ENCODE measurements around the gene SGO2.

SGO2 gene

GRCh38 chr2:200585340-200585729 lies 59.3 kb downstream of the SGO2 start:
- no peak overlapping the region for H3K23ac ChIP-seq (ENCODE audit: low read length in 2 of 2)
- H2AFZ ChIP-seq (ENCODE audit: low read depth, low read length): peak overlapping the region; percentile 94
- H3K4me2 ChIP-seq (ENCODE audit: low read length, poor library complexity, severe bottlenecking): peak overlapping the region; percentile 95
- no peak overlapping the region for H2BK5ac ChIP-seq (ENCODE audit: low read depth, low read length, poor library complexity, severe bottlenecking)
- H2BK15ac ChIP-seq (ENCODE audit: low read depth, poor library complexity, severe bottlenecking): no peak overlapping the region
- no peak overlapping the region for H3K18ac ChIP-seq (ENCODE audit: low read depth in 1 of 2, low read length in 2 of 2)
- no peak overlapping the region for H3K27ac ChIP-seq (ENCODE audit: low read length, poor library complexity, severe bottlenecking)
- H3K9me3 ChIP-seq (ENCODE audit: control insufficient read depth, low read length): no peaks in the 10 kb centered on the region
- no peak overlapping the region for H2AK5ac ChIP-seq (ENCODE audit: low read length, severe bottlenecking)
- no CpG with 5 or more reads among the region's 2 CpGs for WGBS
- no peak overlapping the region for H4K91ac ChIP-seq (ENCODE audit: low read length)
- H3K36me3 ChIP-seq (ENCODE audit: control insufficient read depth in 1 of 2, insufficient read depth in 2 of 2, low read depth in 1 of 2, low read length in 2 of 2): no peaks in the 10 kb centered on the region
- H3K4me3 ChIP-seq (ENCODE audit: insufficient read depth in 1 of 2, low read depth in 1 of 2, low read length in 2 of 2): peak overlapping the region; percentile 66 to 84
- H3K4ac ChIP-seq (ENCODE audit: low read depth in 1 of 2, low read length in 2 of 2): no peak overlapping the region
- no peaks in the 10 kb centered on the region for H3K27me3 ChIP-seq (ENCODE audit: control insufficient read depth in 1 of 2, insufficient read depth in 1 of 2, low read length in 2 of 2)
- H4K8ac ChIP-seq (ENCODE audit: low read length): no peak overlapping the region
- H3K79me1 ChIP-seq (replicated peaks; ENCODE audit: low read length, poor library complexity, severe bottlenecking): no peaks in the 10 kb centered on the region
- peak overlapping the region in 1 of 2 experiments; percentile 29 for H2BK12ac ChIP-seq (ENCODE audit: low read length in 2 of 2)
- no peak overlapping the region for H3K14ac ChIP-seq (ENCODE audit: low read length in 2 of 2)
- no peak for DNase-seq
- H3K9ac ChIP-seq (ENCODE audit: low read length): peak overlapping the region; percentile 90
- no peak overlapping the region for H2BK120ac ChIP-seq (ENCODE audit: low read depth, low read length)
- H3K4me1 ChIP-seq (ENCODE audit: control insufficient read depth, insufficient read depth, low read depth, low read length): peaks cover 4% of the 10 kb centered on the region

DNA sequence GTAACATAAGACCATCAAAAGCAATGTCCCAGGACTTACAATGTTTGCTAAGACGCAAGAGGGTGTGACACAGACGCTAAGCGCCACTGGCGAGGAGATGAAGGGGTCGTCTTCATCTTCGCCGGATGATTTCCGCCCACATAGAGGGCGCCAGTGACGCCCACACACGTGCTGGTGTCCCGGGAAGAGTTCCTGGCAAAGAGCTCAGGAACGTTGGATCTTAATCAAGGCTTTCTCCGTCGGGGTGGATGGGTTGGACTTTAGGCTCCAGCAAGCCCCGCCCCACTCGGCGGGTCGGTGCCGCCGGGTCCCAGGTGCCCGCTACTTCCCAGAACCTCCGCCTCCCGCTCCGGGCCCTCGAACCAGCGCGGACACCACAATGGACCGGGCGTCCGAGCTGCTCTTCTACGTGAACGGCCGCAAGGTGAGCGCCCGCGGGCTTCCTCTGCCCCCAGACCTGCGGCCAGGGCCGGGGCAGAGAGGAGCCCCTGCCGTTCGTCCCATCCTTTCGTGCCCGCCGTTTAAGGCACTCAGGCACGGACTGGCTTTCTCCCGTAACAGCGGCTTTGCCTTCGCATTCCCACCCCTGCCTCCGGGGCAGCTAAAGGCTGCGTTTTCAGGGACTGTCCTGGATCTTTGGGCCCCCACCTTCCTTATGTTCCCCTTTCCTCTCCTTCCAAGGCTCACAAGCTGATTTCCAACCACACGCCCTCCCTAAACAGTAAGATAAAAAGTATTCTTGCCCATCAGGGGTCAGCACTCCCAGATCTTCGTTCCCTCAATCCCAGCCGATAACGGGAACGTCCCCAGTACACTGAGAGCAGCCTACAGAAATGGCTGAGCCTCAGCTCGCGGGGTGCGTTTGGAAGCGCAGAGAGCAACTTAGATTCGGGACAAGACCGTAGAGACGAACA lies 60.0 kb downstream of the SGO2 start, which contains the start of gene AOX1:
Gene AOX1 (plus strand): TSS at position 285 of the 914 bp plus-strand sequence. CDS start 95 bp downstream, at position 380.
- H3K9me3 ChIP-seq (ENCODE audit: control insufficient read depth, low read length): no peaks in the 10 kb centered on the region
- peak within 1 kb of the TSS; percentile 94 for H2AFZ ChIP-seq (ENCODE audit: low read depth, low read length)
- H3K27ac ChIP-seq (ENCODE audit: low read length, poor library complexity, severe bottlenecking): no peak within 1 kb of the TSS
- H3K4ac ChIP-seq (ENCODE audit: low read depth in 1 of 2, low read length in 2 of 2): no peak within 1 kb of the TSS
- no peak within 1 kb of the TSS for H2AK5ac ChIP-seq (ENCODE audit: low read length, severe bottlenecking)
- H4K8ac ChIP-seq (ENCODE audit: low read length): peak within 1 kb of the TSS; percentile 57
- H3K4me2 ChIP-seq (ENCODE audit: low read length, poor library complexity, severe bottlenecking): peak within 1 kb of the TSS; percentile 95
- H3K79me1 ChIP-seq (replicated peaks; ENCODE audit: low read length, poor library complexity, severe bottlenecking): no peaks in the 10 kb centered on the region
- H4K91ac ChIP-seq (ENCODE audit: low read length): no peak within 1 kb of the TSS
- H3K18ac ChIP-seq (ENCODE audit: low read depth in 1 of 2, low read length in 2 of 2): peak within 1 kb of the TSS; percentile 1 to 50
- no peak within 1 kb of the TSS for H2BK5ac ChIP-seq (ENCODE audit: low read depth, low read length, poor library complexity, severe bottlenecking)
- H3K36me3 ChIP-seq (ENCODE audit: control insufficient read depth in 1 of 2, insufficient read depth in 2 of 2, low read depth in 1 of 2, low read length in 2 of 2): no peaks in the 10 kb centered on the region
- peak within 1 kb of the TSS; percentile 90 for H3K9ac ChIP-seq (ENCODE audit: low read length)
- H3K27me3 ChIP-seq (ENCODE audit: control insufficient read depth in 1 of 2, insufficient read depth in 1 of 2, low read length in 2 of 2): no peaks in the 10 kb centered on the region
- no peak within 1 kb of the TSS for H3K14ac ChIP-seq (ENCODE audit: low read length in 2 of 2)
- H2BK12ac ChIP-seq (ENCODE audit: low read length in 2 of 2): peak within 1 kb of the TSS in 1 of 2 experiments; percentile 29
- H3K4me3 ChIP-seq (ENCODE audit: insufficient read depth in 1 of 2, low read depth in 1 of 2, low read length in 2 of 2): peak within 1 kb of the TSS; percentile 66 to 84
- no peak within 1 kb of the TSS for H2BK120ac ChIP-seq (ENCODE audit: low read depth, low read length)
- H3K23ac ChIP-seq (ENCODE audit: low read length in 2 of 2): peak within 1 kb of the TSS in 1 of 2 experiments; percentile 83
- peak; percentile 66 for DNase-seq
- H3K4me1 ChIP-seq (ENCODE audit: control insufficient read depth, insufficient read depth, low read depth, low read length): peaks cover 4% of the 10 kb centered on the region
- no peak within 1 kb of the TSS for H2BK15ac ChIP-seq (ENCODE audit: low read depth, poor library complexity, severe bottlenecking)
- 3% methylated on average over 62 of the region's 62 CpGs for WGBS

DNA sequence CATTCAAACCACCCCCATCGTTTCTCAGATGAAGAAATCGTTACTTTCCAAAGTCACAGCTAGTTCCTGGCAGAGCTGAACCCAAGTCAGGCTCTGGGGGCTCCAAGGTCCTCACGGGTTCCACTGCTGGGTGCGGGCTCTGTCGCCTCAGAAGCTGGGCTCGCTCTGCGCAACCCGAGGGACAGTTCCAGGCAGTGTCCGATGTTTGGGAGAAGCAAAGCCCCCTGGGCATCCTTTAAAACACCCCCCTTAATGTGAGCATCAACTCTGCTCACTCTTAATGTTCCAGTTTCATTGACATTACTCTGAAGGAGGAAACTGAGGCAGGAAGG lies 60.6 kb downstream of the SGO2 start:
- H3K9me3 ChIP-seq (ENCODE audit: control insufficient read depth, low read length): no peaks in the 10 kb centered on the region
- H3K4me1 ChIP-seq (ENCODE audit: control insufficient read depth, insufficient read depth, low read depth, low read length): peaks cover 4% of the 10 kb centered on the region
- H2BK15ac ChIP-seq (ENCODE audit: low read depth, poor library complexity, severe bottlenecking): no peak overlapping the region
- H3K27ac ChIP-seq (ENCODE audit: low read length, poor library complexity, severe bottlenecking): no peak overlapping the region
- no peak overlapping the region for H4K8ac ChIP-seq (ENCODE audit: low read length)
- H3K4me3 ChIP-seq (ENCODE audit: insufficient read depth in 1 of 2, low read depth in 1 of 2, low read length in 2 of 2): peak overlapping the region in 1 of 2 experiments; percentile 84
- H3K79me1 ChIP-seq (replicated peaks; ENCODE audit: low read length, poor library complexity, severe bottlenecking): no peaks in the 10 kb centered on the region
- no peaks in the 10 kb centered on the region for H3K27me3 ChIP-seq (ENCODE audit: control insufficient read depth in 1 of 2, insufficient read depth in 1 of 2, low read length in 2 of 2)
- no peak overlapping the region for H2BK12ac ChIP-seq (ENCODE audit: low read length in 2 of 2)
- H3K36me3 ChIP-seq (ENCODE audit: control insufficient read depth in 1 of 2, insufficient read depth in 2 of 2, low read depth in 1 of 2, low read length in 2 of 2): peaks cover 0 to 4% of the 10 kb centered on the region in 2 experiments
- H3K4me2 ChIP-seq (ENCODE audit: low read length, poor library complexity, severe bottlenecking): peak overlapping the region; percentile 95
- H3K4ac ChIP-seq (ENCODE audit: low read depth in 1 of 2, low read length in 2 of 2): no peak overlapping the region
- no peak overlapping the region for H2AFZ ChIP-seq (ENCODE audit: low read depth, low read length)
- no peak overlapping the region for H2AK5ac ChIP-seq (ENCODE audit: low read length, severe bottlenecking)
- H4K91ac ChIP-seq (ENCODE audit: low read length): no peak overlapping the region
- peak overlapping the region; percentile 90 for H3K9ac ChIP-seq (ENCODE audit: low read length)
- H2BK5ac ChIP-seq (ENCODE audit: low read depth, low read length, poor library complexity, severe bottlenecking): no peak overlapping the region
- 45% methylated on average over 7 of the region's 9 CpGs for WGBS
- no peak overlapping the region for H3K14ac ChIP-seq (ENCODE audit: low read length in 2 of 2)
- no peak for DNase-seq
- no peak overlapping the region for H2BK120ac ChIP-seq (ENCODE audit: low read depth, low read length)
- no peak overlapping the region for H3K18ac ChIP-seq (ENCODE audit: low read depth in 1 of 2, low read length in 2 of 2)
- no peak overlapping the region for H3K23ac ChIP-seq (ENCODE audit: low read length in 2 of 2)

DNA sequence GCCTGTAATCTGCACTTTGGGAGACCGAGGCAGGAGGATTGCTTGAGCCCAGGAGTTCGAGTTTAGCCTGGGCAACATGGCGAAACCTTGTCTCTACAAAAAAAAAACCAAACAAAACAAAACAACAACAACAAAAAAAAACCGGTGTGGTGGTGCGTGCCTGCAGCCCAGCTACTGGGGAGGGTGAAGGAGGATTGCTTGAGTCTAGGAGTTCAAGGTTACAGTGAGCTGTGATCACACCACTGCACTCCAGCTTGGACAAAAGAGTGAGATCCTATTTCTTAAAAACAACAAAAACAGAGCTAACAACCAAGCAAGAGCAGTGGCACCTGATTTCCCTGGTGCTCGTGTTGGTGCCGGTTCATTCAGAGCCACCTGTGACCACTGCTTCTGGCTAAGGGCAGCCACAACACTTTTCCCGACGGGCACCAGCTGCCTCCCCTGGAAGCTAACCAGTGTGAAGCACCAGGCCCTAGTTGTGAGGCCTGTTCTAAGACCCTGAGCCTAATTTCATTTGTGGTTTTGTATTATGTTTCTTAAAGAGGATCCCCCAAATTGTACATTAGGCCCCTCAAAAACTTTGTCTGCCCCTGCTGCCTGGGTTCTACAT lies 61.1 kb downstream of the SGO2 start:
- Histone ChIP-seq H2BK15ac (ENCODE audit: low read depth, poor library complexity, severe bottlenecking) (no peak overlapping the region), H3K4me2 (ENCODE audit: low read length, poor library complexity, severe bottlenecking) (no peak overlapping the region), H3K27ac (ENCODE audit: low read length, poor library complexity, severe bottlenecking) (no peak overlapping the region), H4K91ac (ENCODE audit: low read length) (no peak overlapping the region), H3K27me3 (ENCODE audit: control insufficient read depth in 1 of 2, insufficient read depth in 1 of 2, low read length in 2 of 2) (no peaks in the 10 kb centered on the region), H2AK5ac (ENCODE audit: low read length, severe bottlenecking) (no peak overlapping the region), H2AFZ (ENCODE audit: low read depth, low read length) (no peak overlapping the region), H3K79me1 (replicated peaks; ENCODE audit: low read length, poor library complexity, severe bottlenecking) (no peaks in the 10 kb centered on the region), H3K9me3 (ENCODE audit: control insufficient read depth, low read length) (no peaks in the 10 kb centered on the region), H4K8ac (ENCODE audit: low read length) (no peak overlapping the region), H3K23ac (ENCODE audit: low read length in 2 of 2) (no peak overlapping the region), H3K36me3 (ENCODE audit: control insufficient read depth in 1 of 2, insufficient read depth in 2 of 2, low read depth in 1 of 2, low read length in 2 of 2) (peaks cover 0 to 4% of the 10 kb centered on the region in 2 experiments), H2BK120ac (ENCODE audit: low read depth, low read length) (no peak overlapping the region), H3K4ac (ENCODE audit: low read depth in 1 of 2, low read length in 2 of 2) (no peak overlapping the region), H2BK5ac (ENCODE audit: low read depth, low read length, poor library complexity, severe bottlenecking) (no peak overlapping the region), H3K18ac (ENCODE audit: low read depth in 1 of 2, low read length in 2 of 2) (no peak overlapping the region), H2BK12ac (ENCODE audit: low read length in 2 of 2) (no peak overlapping the region), H3K14ac (ENCODE audit: low read length in 2 of 2) (no peak overlapping the region), H3K4me1 (ENCODE audit: control insufficient read depth, insufficient read depth, low read depth, low read length) (peaks cover 4% of the 10 kb centered on the region), H3K9ac (ENCODE audit: low read length) (peak overlapping the region; percentile 90), H3K4me3 (ENCODE audit: insufficient read depth in 1 of 2, low read depth in 1 of 2, low read length in 2 of 2) (peak overlapping the region in 1 of 2 experiments; percentile 84)
- DNase-seq: no peak
- 93% methylated on average over 5 of the region's 9 CpGs for WGBS
